HG03565 (cell line): ENCODE measurements around the gene PMS2.
"Not testable (repeated sequence)": the region's sequence is repeated elsewhere in the genome, so short reads cannot be mapped to it uniquely, and the experiment has no call there.

Source experiments
- ATAC-seq: cut with Tn5 transposase; IDR thresholded peaks from one replicate; pipeline ENCODE4 v1.9.1; 2021; ENCODE audit warnings: mild to moderate bottlenecking, moderate library complexity; ENCODE audit not compliant: unreplicated experiment

The PMS2 gene

DNA sequence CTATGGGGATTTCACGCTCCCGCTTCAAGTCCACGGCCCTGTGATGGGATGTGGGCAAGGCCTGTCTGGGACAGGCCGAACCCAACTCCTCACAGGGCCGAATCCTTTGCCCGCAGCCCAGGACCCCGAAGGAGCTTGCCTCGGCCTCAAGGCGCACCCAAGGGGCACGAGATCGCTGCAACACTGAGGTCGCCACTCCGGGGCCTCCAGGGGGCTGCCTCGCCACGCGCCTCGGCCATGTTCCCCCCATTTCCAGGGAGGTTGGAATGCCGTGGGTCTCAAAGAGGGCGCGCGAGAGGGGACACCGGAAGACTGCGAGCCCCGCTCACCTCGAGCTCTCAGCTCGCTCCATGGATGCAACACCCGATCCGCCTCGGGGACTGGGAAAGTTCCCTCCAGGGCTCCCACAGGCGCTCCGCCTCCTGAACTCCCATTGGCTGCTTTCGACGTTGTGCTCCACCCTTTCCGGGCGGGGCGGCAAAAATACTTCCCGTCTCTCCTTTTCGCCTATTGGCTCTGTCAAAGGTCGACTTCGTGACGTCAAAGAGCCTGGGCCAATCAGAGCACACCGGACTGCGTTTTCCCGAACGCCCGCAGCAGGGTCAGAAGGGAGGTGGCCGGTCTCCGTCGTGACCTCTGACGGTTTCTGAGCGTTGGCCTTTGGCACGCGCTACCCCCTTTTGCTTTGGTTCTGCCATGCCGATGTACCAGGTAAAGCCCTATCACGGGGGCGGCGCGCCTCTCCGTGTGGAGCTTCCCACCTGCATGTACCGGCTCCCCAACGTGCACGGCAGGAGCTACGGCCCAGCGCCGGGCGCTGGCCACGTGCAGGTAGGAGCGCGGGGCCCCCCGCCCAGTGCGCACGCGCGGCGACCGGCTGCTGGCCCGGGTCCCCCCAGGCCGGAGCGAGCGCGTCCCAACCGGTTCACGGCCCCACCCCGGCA lies at the start of gene PMS2, which contains the start of gene AIMP2:
PMS2 (minus strand) TSS at position 382 of the 944 bp plus-strand sequence; CDS start at position 352, 30 bp downstream.
AIMP2 (plus strand) TSS at position 605 of the 944 bp plus-strand sequence; CDS start at position 697, 92 bp downstream.
- peak; percentile 81 for ATAC-seq

DNA sequence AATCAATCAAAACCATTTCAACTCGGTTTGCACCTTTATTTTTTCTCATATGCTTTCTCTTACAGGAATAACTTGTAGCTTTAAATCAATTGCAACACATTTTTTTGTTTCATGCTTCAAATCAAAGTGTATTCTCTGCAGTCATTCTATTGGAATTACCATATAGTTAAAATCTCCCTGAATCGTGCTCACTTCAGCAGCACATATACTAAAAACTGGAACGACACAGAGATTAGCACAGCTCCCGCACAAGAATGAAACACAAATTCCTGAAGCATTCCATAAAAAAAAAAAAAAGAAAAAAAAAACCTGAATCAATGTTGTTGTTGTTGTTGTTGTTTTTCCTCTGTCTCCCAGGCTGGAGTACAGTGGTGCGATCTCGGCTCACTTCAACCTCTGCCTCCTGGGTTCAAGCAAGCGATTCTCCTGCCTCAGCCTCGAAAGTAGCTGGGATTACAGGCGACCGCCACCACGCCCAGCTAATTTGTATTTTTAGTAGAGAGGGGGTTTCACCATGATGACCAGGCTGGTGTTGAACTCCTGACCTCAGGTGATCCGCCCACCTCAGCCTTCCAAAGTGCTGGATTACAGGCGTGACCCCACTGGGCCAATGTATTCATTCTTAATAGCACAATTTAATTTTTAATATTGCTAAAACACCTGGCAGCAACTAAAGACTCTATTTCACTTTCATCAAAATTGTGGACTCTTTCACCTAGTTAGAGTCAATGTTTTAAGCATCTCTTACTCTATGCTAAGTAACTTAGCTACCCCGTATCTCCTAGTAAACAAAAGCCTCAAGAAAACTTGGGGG lies 48.7 kb upstream of the PMS2 start:
- no peak for ATAC-seq

GRCh38 chr7:6056616-6057015 lies 47.8 kb upstream of the PMS2 start:
- ATAC-seq, result no peak

GRCh38 chr7:6051185-6051584 lies 42.3 kb upstream of the PMS2 start:
- not testable (repeated sequence) for ATAC-seq

DNA sequence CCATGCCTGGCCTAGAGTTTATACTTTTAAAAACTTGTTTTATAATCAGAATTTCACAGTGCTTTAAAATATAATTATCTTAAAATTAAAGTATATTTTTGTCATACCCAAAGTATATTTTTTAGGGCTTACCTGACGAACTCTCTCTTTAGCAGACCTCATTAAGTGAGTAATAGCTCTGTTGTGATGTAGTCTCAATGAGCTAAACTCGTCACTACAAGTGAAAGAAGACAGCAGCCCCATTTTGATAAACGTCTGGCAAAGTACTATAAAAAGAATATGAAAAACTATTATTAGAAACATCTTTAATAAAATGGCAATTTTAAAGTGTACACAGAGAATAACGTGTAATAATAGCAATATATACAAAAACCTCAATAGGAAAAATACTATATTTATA lies 40.9 kb upstream of the PMS2 start:
- no peak for ATAC-seq

- ATAC-seq, result no peak
Observed at GRCh38 chr7:6035686-6036085, 26.8 kb upstream of the PMS2 start.

- no peak for ATAC-seq
Observed at GRCh38 chr7:6035165-6035564, 26.3 kb upstream of the PMS2 start.

DNA sequence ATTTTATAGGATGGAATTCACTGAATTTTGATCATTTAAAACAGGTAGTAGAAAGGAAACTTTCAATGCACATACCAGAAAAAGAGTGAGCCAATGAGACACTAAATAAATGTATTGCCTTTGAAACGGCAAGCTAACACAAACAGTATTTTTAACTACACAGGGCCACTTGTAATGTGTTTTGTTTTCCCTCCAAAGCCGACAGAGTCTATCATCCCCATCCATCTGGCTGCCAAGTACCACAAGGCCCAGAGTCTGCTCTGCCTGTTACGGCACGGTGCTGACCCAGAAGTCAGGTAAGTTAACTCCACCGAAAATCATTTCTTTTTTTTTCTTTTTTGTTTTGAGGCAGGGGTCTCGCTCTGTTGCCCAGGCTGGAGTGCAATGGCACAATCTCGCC lies 23.8 kb upstream of the PMS2 start:
- no peak for ATAC-seq

GRCh38 chr7:6032167-6032566 lies 23.3 kb upstream of the PMS2 start:
- ATAC-seq, result no peak

- no peak for ATAC-seq
Observed at GRCh38 chr7:6031567-6031966, 22.7 kb upstream of the PMS2 start.

DNA sequence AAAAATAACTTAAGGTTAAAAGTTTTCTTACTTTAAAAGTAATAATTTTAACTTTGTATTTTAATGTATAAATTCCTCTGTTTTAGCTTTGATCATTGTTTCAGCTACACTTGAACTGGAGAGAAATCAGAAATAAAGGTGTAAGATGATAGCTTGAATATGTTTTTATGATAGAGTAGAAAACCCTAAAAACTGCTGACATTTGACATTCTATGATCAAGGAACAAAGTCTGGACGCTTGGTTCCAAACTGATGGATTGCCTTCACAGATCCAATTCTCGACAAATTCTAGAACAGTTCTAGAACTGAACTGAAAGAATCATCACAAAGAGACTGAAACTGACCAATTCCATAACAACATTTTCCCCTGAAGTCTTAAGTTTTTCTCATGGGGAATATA lies 22.1 kb upstream of the PMS2 start, which contains the start of gene ANKRD61:
ANKRD61 (plus strand) TSS at position 389 of the 400 bp plus-strand sequence; CDS start at position 389, 0 bp downstream.
- ATAC-seq, result no peak

DNA sequence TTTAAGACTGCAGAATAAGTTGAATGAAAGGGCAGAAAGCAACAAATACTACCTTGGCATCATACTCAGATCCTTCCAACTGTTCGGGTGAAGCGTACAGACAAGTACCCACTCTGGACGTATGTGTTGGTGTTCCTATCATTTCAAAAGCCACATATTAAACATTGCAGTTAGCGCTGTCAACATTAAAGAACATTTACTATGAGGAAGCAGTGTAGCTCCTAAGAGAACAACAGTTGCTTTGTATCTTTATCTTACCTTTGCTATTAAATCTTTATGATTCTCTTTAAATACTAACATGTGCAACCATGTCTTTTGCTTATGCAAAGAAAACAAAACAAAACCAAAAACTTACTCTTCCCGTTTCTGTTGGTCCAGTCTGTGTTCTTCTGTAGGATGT lies 19.7 kb upstream of the PMS2 start:
- ATAC-seq, result no peak

DNA sequence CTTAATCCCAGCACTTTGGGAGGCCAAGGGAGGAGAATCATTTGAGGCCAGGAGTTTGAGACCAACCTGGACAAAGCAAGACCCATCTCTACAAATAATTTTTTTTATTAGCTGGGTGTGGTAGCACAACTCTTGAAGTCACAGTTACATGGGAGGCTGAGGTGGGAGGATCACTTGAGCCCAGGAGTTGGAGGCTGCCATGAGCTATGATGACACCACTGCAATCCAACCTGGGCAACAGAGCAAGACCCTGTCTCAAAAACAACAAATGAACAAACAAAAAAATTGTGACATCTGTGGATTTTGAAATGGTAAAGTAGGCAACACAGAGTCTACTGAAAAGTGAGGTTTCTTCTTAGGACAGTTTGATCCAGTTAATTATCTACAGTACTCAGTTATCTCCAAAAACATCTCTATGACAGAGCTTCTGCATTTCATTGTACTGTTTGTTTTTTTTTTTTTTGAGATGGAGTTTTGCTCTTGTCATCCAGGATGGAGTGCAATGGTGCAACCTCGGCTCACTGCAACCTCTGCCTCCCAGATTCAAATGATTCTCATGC lies 19.0 kb upstream of the PMS2 start:
- no peak for ATAC-seq

DNA sequence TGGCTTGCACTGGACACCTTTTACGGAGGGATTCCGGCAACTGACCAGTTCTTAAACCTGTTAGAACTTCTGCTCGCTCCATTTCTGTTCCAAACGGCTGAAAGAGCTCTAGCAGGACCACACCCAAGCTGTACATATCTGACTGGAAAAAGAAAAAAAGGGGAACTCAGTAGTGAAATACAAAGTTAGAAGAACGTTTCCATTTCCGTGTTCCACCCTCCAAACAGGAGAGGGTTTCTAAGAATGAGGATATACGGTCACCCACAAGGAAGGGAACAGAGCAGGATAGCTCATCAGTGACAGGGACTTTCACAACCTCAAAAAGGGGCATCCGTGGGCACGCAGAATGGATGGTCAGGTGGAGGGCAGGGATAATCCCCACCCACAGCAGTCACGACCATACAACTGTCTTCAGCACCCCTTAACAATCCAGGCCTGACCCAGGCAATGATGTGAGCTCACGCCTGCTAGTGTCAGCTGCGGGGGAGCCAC lies 18.0 kb upstream of the PMS2 start:
- ATAC-seq, result no peak

GRCh38 chr7:6026011-6026819 lies 17.4 kb upstream of the PMS2 start:
- no peak for ATAC-seq

DNA sequence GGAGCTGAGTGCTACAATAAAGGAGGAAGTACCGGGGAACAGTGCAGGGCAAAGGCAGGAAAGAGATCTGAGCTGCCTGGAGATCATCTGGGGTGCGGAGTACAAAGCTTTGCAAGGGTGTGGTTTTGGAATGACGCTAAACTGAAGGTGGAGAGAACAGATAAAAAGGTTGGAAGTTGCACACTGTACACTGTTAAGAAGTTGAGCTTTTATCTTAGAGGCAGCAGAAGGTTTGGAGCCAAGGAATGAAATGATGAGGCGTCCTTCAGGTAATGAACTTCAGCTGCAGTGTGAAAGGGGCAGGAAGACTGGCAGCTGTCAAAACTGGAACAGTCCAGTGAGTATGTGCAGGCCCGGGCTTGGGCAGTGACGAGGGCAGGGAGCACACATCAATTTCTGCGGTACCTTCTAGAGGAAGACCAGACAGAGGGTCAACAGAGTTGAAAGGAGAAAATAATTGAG lies 15.2 kb upstream of the PMS2 start:
- no peak for ATAC-seq

DNA sequence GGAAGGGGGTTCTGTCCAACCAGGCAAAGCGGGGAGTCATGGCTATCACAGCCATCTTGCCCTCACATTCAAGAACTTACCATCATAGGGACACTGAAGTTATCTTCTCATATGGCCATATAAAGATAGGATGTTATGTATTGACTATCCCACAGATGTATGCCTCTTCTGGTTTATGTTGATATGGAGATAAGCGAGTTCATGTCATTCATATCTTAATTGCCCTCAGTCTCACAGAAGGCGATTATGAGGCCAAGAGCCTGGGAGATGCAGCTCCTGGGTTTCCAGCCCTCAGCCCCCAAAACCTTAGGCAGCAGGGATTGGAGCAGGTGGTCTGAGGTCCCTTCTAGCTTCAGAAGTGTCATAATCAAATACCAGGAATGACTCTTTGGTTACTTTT lies 13.9 kb upstream of the PMS2 start:
- no peak for ATAC-seq

- ATAC-seq, result no peak
Observed at GRCh38 chr7:6020371-6021286, 11.8 kb upstream of the PMS2 start.

DNA sequence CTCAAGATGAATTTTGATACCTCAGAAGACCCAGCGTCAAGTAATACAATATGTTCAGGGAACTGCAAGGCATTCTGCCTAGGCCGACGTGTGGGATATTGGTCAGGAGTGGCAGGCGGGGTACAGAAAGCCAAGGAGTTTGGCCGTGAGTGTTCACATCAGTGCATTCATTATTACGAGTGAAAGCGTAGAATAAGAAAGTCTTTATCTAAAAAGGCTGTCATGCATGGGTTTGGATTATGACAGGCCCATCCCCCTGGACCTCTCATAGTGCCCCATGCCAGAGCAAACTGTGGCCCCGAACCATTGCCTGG lies 7.8 kb upstream of the PMS2 start:
- no peak for ATAC-seq
